NCI-H526 treated with DMSO at 0.1 percent for 48 hours (cell line): ENCODE results near the gene EMB.
"Not testable (repeated sequence)": the region's sequence is repeated elsewhere in the genome, so short reads cannot be mapped to it uniquely, and the experiment has no call there.

ENCODE experiments used
- DNase-seq: peaks from one replicate; lab custom pipeline; 2025; lab: John Stamatoyannopoulos, UW

The EMB gene

GRCh38 chr5:50440651-50441492 is at the start of gene EMB:
Gene EMB, minus strand, starts transcription at chr5:50441288. Its CDS starts 137 bp downstream, at chr5:50441151.
- peak; percentile 80 for DNase-seq

- DNase-seq = not testable (repeated sequence)
Observed at GRCh38 chr5:50489491-50489890, 48.4 kb upstream of the EMB start.

GRCh38 chr5:50478790-50479189 is 37.7 kb upstream of the EMB start:
- DNase-seq = not testable (repeated sequence)

DNA sequence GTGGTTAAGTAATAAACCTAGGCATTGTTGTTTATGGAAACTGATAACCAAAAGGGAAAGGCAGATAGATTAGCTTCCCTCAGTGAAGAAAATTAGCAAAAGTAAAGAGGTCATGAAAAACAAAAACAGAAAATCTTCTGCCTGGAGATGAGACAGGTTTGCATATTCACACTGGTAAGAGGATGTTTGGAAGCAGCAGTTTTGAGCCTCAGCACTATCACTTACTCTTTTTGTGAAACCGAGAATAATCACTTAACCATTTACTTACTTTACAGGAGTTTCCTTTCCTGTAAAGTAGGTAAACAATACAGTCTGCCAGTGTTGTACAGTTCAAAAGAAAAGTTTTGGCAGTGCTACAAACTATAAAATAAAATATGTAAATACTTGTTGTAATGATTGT is 35.5 kb upstream of the EMB start:
- DNase-seq = no peak

GRCh38 chr5:50465015-50465414 is 23.9 kb upstream of the EMB start:
- DNase-seq = not testable (repeated sequence)

DNA sequence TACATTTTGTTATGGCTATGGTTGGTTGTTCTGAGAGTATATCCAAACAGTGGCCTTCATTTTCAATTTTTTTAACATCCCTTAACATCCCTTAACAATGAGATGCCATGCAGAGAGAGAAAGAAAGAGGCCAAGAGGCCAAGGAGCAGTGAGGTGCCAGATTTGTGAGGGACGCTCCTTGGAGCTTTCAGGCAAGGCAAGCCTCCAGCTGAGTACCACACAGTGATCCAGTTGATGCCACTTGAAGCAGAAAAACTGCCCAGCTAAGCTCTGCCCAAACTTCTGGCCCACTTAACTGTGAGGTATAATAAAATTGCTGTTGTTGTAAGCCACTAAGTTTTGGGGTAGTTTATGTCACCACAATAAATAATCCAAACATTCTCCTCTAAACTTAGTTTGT is 22.6 kb upstream of the EMB start:
- no peak for DNase-seq

- DNase-seq = no peak
Observed at GRCh38 chr5:50463047-50463446, 22.0 kb upstream of the EMB start.

DNA sequence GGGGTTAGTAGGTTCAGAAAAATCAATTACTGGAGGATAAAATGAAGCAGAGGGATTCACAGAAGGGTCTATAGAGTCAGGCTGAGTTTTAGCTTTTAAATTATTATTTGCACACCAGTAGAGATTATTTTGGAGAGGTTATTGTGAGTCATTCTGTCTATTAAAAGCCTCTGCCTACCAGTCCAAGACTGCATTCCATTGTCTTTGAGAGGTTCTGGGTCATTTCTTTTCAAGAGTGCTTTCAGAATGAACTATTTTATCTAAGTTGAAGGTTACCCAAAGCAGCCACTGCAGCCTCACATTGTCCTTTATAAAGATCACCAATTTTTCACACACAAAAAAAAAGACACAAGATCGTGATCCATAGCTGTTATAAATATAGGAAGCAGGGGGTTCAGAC is 21.5 kb upstream of the EMB start:
- not testable (repeated sequence) for DNase-seq

- DNase-seq = not testable (repeated sequence)
Observed at GRCh38 chr5:50458372-50458771, 17.3 kb upstream of the EMB start.

GRCh38 chr5:50449241-50449640 is 8.2 kb upstream of the EMB start:
- DNase-seq = not testable (repeated sequence)

DNA sequence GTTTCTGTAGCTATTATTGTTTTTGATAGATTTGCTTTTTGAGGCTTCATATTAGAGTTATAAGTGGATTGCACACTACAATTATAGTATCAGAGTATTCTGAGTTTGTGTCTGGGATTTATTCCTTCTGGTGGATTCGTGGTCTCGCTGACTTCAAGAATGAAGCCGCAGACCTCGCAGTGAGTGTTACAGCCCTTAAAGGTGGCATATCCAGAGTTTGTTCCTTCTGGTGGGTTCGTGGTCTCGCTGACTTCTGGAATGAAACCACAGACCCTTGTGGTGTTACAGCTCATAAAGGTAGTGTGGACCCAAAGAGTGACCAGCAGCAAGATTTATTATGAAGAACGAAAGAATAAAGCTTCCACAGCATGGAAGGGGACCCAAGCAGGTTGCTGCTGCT is 6.9 kb upstream of the EMB start:
- no peak for DNase-seq

GRCh38 chr5:50447228-50447627 is 6.1 kb upstream of the EMB start:
- no peak for DNase-seq

DNA sequence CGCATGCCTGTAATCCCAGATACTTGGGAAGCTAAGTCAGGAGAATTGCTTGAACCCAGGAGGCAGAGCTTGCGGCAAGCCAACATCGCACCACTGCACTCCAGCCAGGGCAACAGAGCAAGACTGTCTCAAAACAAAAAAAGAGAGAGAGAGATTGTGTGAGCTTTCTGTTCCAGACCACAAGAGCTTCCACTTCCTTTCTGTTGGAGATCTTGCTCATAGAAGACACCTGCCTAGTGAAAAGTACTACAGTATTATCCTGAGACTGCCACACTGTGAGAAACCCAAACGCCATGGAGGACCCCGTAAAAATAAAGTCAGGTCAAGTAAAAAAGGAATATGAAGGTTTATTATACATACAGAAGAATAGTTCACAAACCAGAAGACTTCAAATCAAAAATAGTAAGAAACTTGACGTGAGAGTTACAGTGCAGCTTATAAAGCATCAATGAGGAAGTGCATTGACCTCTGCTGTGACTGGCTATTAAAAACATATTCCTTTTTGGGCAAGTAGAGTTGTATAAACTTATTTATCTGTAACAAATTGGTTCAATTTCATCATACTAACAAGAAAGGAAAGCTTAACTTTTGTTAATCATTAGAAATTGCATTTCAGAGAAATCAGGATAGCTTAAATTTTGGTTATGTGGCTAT is 4.3 kb upstream of the EMB start:
- DNase-seq = no peak

GRCh38 chr5:50442559-50443539 is 1.8 kb upstream of the EMB start:
- DNase-seq = not testable (repeated sequence)

GRCh38 chr5:50441493-50441955 is 436 bp upstream of the EMB start:
- DNase-seq = no peak

GRCh38 chr5:50439221-50439620 is 1.9 kb downstream of the EMB start:
- DNase-seq = no peak

DNA sequence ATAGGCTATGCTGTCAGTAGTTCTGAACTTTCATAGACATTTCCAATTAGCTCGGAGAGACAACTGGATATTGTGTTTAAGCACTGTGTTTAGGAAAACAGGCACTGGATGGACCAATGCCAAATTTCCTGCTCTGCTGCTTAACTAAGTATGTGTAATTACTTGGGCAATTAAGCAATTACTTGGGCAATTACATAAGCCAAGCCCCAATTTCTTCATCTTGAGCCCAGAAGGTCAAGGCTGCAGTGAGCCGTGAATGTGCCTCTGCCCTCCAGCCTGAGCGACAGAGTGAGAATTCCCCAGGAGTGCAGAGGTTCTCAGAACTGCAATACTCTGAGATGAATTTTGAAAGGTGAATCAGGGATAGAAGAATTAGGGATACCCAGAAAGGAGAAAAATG is 3.0 kb downstream of the EMB start:
- not testable (repeated sequence) for DNase-seq

DNA sequence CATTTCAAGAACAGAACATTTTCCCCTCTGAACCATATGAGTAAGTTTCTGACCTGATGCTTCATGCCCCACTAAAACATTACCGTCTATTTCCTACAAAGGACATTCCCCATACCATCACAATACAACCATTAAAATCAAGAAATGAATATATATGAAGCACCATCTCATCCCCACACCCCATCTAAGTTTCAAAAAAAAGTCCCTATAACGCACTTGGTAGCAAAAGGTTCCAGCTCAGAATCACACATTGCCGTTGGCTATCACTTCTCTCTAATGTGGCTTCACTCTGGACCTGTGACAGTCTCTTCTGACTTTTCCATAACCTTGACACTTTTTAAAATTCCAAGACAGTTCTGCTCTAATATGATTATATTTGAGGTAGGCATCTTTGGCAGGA is 5.9 kb downstream of the EMB start:
- DNase-seq = no peak

- not testable (repeated sequence) for DNase-seq
Observed at GRCh38 chr5:50431133-50431904, 9.8 kb downstream of the EMB start.

- not testable (repeated sequence) for DNase-seq
Observed at GRCh38 chr5:50423100-50423799, 17.8 kb downstream of the EMB start.
